AG04449 (cell line): ENCODE data around the gene P2RY2.
A peak's percentile ranks its signal among the peaks of the same experiment; 100 is the strongest.
"Not testable (repeated sequence)": the region's sequence is repeated elsewhere in the genome, so short reads cannot be mapped to it uniquely, and the experiment has no call there.

Experiments
- CTCF ChIA-PET: fragments of 350-600 bp; formaldehyde crosslinking; extraction: SDS; loops from one replicate; lab custom pipeline; 2021; ENCODE audit warnings: antibody characterized with exemption; lab: Yijun Ruan, JAX
- POLR2A ChIA-PET: fragments of 400-600, 350-600 bp; formaldehyde crosslinking; extraction: SDS; loops from one replicate; lab custom pipeline; 2020; ENCODE audit warnings: antibody characterized with exemption, inconsistent platforms; lab: Yijun Ruan, JAX
- DNase-seq: peaks from one replicate; pipeline ENCODE4 v3.0.0-alpha.2; 2010; ENCODE audit warnings: low read depth, low spot score
- H3K4me3 ChIP-seq: 2 replicates; pipeline ENCODE4 v1.5.1; 2011; ENCODE audit warnings: low read depth, mild to moderate bottlenecking, control low read depth, low read length
- CTCF ChIP-seq: IDR thresholded peaks from one replicate; pipeline ENCODE4 v1.5.1; 2011; ENCODE audit warnings: mild to moderate bottlenecking, moderate library complexity, low read length, control low read depth, inconsistent platforms; ENCODE audit not compliant: insufficient read depth; ENCODE audit errors: missing control alignments

P2RY2 gene

GRCh38 chr11:73270855-73271477, 52.9 kb downstream of the P2RY2 start:
- no peak for DNase-seq
- no peak for TF ChIP-seq CTCF
- ChIA-PET CTCF (interaction anchor here (1.0 to 9.3 kb wide), 7 partner anchors 10 to 36 kb away, joined by 3 to 48 read pairs (median 4); no protein-coding TSS in a partner anchor), POLR2A (no interaction called here)
- no peak overlapping the region for H3K4me3 ChIP-seq

- CTCF ChIA-PET: interaction anchor here (0.8 to 2.5 kb wide), 7 partner anchors 11 to 36 kb away, joined by 3 to 14 read pairs (median 3); no protein-coding TSS in a partner anchor
- H3K4me3 ChIP-seq, DNase-seq, POLR2A ChIA-PET: not testable (repeated sequence)
Measured at GRCh38 chr11:73271478-73271865, 53.4 kb downstream of the P2RY2 start.

GRCh38 chr11:73271936-73272679, 54.0 kb downstream of the P2RY2 start, which contains the start of gene P2RY6:
Gene P2RY6 (plus strand): TSS chr11:73272338. CDS start chr11:73296519, 24,181 bp downstream.
- ChIA-PET POLR2A (no interaction called here), CTCF (interaction anchor here (0.8 to 2.5 kb wide), 10 partner anchors 8 to 35 kb away, joined by 3 to 14 read pairs (median 4); no protein-coding TSS in a partner anchor)
- no peak for TF ChIP-seq CTCF
- DNase-seq: peak; percentile 16
- no peak within 1 kb of the TSS for H3K4me3 ChIP-seq

GRCh38 chr11:73272680-73273038, 54.6 kb downstream of the P2RY2 start:
- TF ChIP-seq CTCF: no peak
- DNase-seq: no peak
- no peak overlapping the region for H3K4me3 ChIP-seq
- CTCF ChIA-PET: interaction anchor here (0.9 to 2.5 kb wide), 8 partner anchors 9 to 34 kb away, joined by 3 to 14 read pairs (median 4); no protein-coding TSS in a partner anchor
- POLR2A ChIA-PET: interaction anchor here (1.3 kb wide), 1 partner anchor 8 kb away, joined by 3 read pairs; no protein-coding TSS in a partner anchor

- DNase-seq: no peak
- CTCF ChIA-PET: interaction anchor here (0.9 to 2.5 kb wide), 12 partner anchors 9 to 443 kb away, joined by 3 to 14 read pairs (median 5); no protein-coding TSS in a partner anchor
- no peak overlapping the region for H3K4me3 ChIP-seq
Measured at GRCh38 chr11:73273222-73273895, 55.3 kb downstream of the P2RY2 start.

GRCh38 chr11:73274191-73274590, 56.1 kb downstream of the P2RY2 start:
- DNase-seq, POLR2A ChIA-PET, H3K4me3 ChIP-seq: not testable (repeated sequence)
- CTCF ChIA-PET: interaction anchor here (1.0 to 2.1 kb wide), 8 partner anchors 10 to 444 kb away, joined by 3 to 12 read pairs (median 6); no protein-coding TSS in a partner anchor

More at GRCh38 chr11:73273222-73273895, 55.3 kb downstream of the P2RY2 start:
- no peak for TF ChIP-seq CTCF
- POLR2A ChIA-PET: interaction anchor here (1.3 kb wide), 1 partner anchor 9 kb away, joined by 3 read pairs; no protein-coding TSS in a partner anchor
